HEK293 (cell line): ENCODE measurements around the gene RILPL1.
"Not testable (repeated sequence)": the region's sequence is repeated elsewhere in the genome, so short reads cannot be mapped to it uniquely, and the experiment has no call there.

Source experiments
- CTCF ChIA-PET: fragments of 350-600 bp; formaldehyde crosslinking; extraction: SDS; loops from one replicate; lab custom pipeline; 2021; ENCODE audit warnings: antibody characterized with exemption; lab: Yijun Ruan, JAX
- POLR2A ChIA-PET: fragments of 300-600 bp; formaldehyde crosslinking; extraction: SDS; loops from one replicate; lab custom pipeline; 2020; ENCODE audit warnings: antibody characterized with exemption, inconsistent platforms; lab: Yijun Ruan, JAX
- H3K27ac ChIP-seq: fragments of 200-500 bp; sonication (Bioruptor generic); 2 replicates; pipeline ENCODE4 v1.5.1; 2014; ENCODE audit warnings: low read depth, low read length, control low read depth, inconsistent platforms; ENCODE audit errors: extremely low read depth
- H3K36me3 ChIP-seq, 2 experiments: fragments of 200-500 bp in 1 of 2; sonication (Bioruptor generic) in 1 of 2; 1 replicate in 1 of 2; 2 replicates in 1 of 2; pipeline ENCODE4 v1.5.1; 2014 to 2017; ENCODE audit warnings: inconsistent platforms in 2 of 2, low read length in 2 of 2; ENCODE audit not compliant: control insufficient read depth in 2 of 2, insufficient read depth in 1 of 2
- H3K4me1 ChIP-seq: fragments of 200-500 bp; sonication (Bioruptor generic); 2 replicates; pipeline ENCODE4 v1.5.1; 2014; ENCODE audit warnings: mild to moderate bottlenecking, low read length, inconsistent platforms; ENCODE audit not compliant: control insufficient read depth, insufficient read depth
- H3K4me3 ChIP-seq: 2 replicates; pipeline ENCODE4 v1.5.1; 2011; ENCODE audit warnings: low read depth, mild to moderate bottlenecking, control low read depth, low read length, moderate library complexity
- H3K9me3 ChIP-seq: fragments of 200-500 bp; sonication (Bioruptor generic); 2 replicates; pipeline ENCODE4 v1.5.1; 2014; ENCODE audit warnings: low read depth, low read length, inconsistent platforms; ENCODE audit not compliant: control insufficient read depth, insufficient read depth
- REST ChIP-seq: fragments of 450-650 bp; formaldehyde crosslinking; IDR thresholded peaks from 2 replicates; pipeline ENCODE4 v1.5.1; 2016; ENCODE audit warnings: missing biosample characterization, missing genetic modification characterization
- ZBTB11 ChIP-seq: fragments of 450-650 bp; formaldehyde crosslinking; conservative IDR thresholded peaks from 2 replicates; pipeline ENCODE4 v1.5.1; 2016; ENCODE audit warnings: low read depth, missing biosample characterization, missing genetic modification characterization
- ZBTB8A ChIP-seq: fragments of 450-650 bp; formaldehyde crosslinking; IDR thresholded peaks from 2 replicates; pipeline ENCODE4 v1.5.1; 2016; ENCODE audit warnings: missing biosample characterization, missing genetic modification characterization
- ZNF140 ChIP-seq: fragments of 450-650 bp; formaldehyde crosslinking; IDR thresholded peaks from 2 replicates; pipeline ENCODE4 v1.5.1; 2016; ENCODE audit warnings: missing biosample characterization, missing genetic modification characterization
- ZNF394 ChIP-seq: fragments of 450-650 bp; formaldehyde crosslinking; IDR thresholded peaks from 2 replicates; pipeline ENCODE4 v1.5.1; 2016; ENCODE audit warnings: missing biosample characterization, missing genetic modification characterization, mild to moderate bottlenecking, moderate library complexity, borderline replicate concordance
- ZNF426 ChIP-seq: fragments of 450-650 bp; formaldehyde crosslinking; IDR thresholded peaks from 2 replicates; pipeline ENCODE4 v1.5.1; 2017; ENCODE audit warnings: missing biosample characterization, missing genetic modification characterization, mild to moderate bottlenecking, inconsistent platforms, moderate library complexity
- ZNF433 ChIP-seq: fragments of 450-650 bp; formaldehyde crosslinking; IDR thresholded peaks from 2 replicates; pipeline ENCODE4 v1.5.1; 2016; ENCODE audit warnings: missing biosample characterization, missing genetic modification characterization, low read depth
- ZNF518A ChIP-seq: fragments of 450-650 bp; formaldehyde crosslinking; conservative IDR thresholded peaks from 2 replicates; pipeline ENCODE4 v1.5.1; 2016; ENCODE audit warnings: low read depth, missing biosample characterization, missing genetic modification characterization
- ZNF558 ChIP-seq: fragments of 450-650 bp; formaldehyde crosslinking; IDR thresholded peaks from 2 replicates; pipeline ENCODE4 v1.5.1; 2016; ENCODE audit warnings: missing biosample characterization, missing genetic modification characterization
- ZNF560 ChIP-seq: fragments of 450-650 bp; formaldehyde crosslinking; IDR thresholded peaks from 2 replicates; pipeline ENCODE4 v1.5.1; 2017; ENCODE audit warnings: missing biosample characterization, missing genetic modification characterization, borderline replicate concordance
- ZNF623 ChIP-seq: fragments of 450-650 bp; formaldehyde crosslinking; IDR thresholded peaks from 2 replicates; pipeline ENCODE4 v1.5.1; 2016; ENCODE audit warnings: missing biosample characterization, missing genetic modification characterization
- ZNF654 ChIP-seq: fragments of 450-650 bp; formaldehyde crosslinking; IDR thresholded peaks from 2 replicates; pipeline ENCODE4 v1.5.1; 2016; ENCODE audit warnings: low read depth, missing biosample characterization, missing genetic modification characterization
- ZNF664 ChIP-seq: fragments of 450-650 bp; formaldehyde crosslinking; IDR thresholded peaks from 2 replicates; pipeline ENCODE4 v1.5.1; 2016; ENCODE audit warnings: missing biosample characterization, missing genetic modification characterization
- ZNF791 ChIP-seq: fragments of 450-650 bp; formaldehyde crosslinking; IDR thresholded peaks from 2 replicates; pipeline ENCODE4 v1.5.1; 2016; ENCODE audit warnings: missing biosample characterization, missing genetic modification characterization
- TF ChIP-seq, protein P1 (sequence below): fragments of 450-650 bp; formaldehyde crosslinking; IDR thresholded peaks from 2 replicates; pipeline ENCODE4 v1.5.1; 2016; ENCODE audit warnings: missing biosample characterization, missing genetic modification characterization

The RILPL1 gene

DNA sequence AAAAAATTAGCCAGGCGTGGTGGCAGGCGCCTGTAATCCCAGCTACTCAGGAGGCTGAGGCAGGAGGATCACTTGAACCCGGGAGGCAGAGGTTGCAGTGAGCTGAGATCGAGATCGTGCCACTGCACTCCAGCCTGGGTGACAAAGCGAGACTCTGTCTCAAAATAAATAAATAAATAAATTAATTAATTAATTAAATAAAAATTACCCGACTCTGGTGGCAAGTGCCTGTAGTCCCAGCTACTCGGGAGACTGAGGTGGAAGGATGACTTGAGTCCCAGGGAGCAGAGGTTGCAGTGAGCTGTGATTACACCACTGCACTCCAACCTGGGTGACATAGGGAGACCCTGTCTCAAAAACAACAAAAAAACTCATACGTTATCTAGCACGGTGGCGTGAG is 2.4 kb upstream of the RILPL1 start:
- CTCF ChIA-PET = interaction anchor here (0.7 kb wide), 1 partner anchor 10 kb away, joined by 3 read pairs; no protein-coding TSS in a partner anchor
- POLR2A ChIA-PET = interaction anchor here (0.6 to 0.7 kb wide), 2 partner anchors 7 to 9 kb away, joined by 3 read pairs; no protein-coding TSS in a partner anchor
- H3K4me3 ChIP-seq, H3K9me3 ChIP-seq, H3K4me1 ChIP-seq, H3K27ac ChIP-seq: not testable (repeated sequence)
- 0 out of 2 replicates have a peak, but pooled peaks have one; percentile 21 for TF ChIP-seq ZNF560 (tag by site-specific recombination)
- 0 out of 2 replicates have a peak, but pooled peaks have one; percentile 17 for TF ChIP-seq ZNF664 (tag by site-specific recombination)
- TF ChIP-seq ZNF623 = peak; percentile 54; the same call in 1 of the 2 replicates
- TF ChIP-seq ZBTB8A = peak; percentile 39; the same call in 1 of the 2 replicates
- peak; percentile 49; the same call in 1 of the 2 replicates for TF ChIP-seq ZBTB11 (tag by site-specific recombination)
- TF ChIP-seq ZNF654 (tag by site-specific recombination) = peak; percentile 22
- 0 out of 2 replicates have a peak, but pooled peaks have one; percentile 51 for TF ChIP-seq ZNF433 (tag by site-specific recombination)
- peak; percentile 21; the same call in 1 of the 2 replicates for TF ChIP-seq REST (tag by site-specific recombination)
- TF ChIP-seq, protein P1, sequence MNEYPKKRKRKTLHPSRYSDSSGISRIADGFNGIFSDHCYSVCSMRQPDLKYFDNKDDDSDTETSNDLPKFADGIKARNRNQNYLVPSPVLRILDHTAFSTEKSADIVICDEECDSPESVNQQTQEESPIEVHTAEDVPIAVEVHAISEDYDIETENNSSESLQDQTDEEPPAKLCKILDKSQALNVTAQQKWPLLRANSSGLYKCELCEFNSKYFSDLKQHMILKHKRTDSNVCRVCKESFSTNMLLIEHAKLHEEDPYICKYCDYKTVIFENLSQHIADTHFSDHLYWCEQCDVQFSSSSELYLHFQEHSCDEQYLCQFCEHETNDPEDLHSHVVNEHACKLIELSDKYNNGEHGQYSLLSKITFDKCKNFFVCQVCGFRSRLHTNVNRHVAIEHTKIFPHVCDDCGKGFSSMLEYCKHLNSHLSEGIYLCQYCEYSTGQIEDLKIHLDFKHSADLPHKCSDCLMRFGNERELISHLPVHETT (tag by site-specific recombination) = 0 out of 2 replicates have a peak, but pooled peaks have one; percentile 13
- 0 out of 2 replicates have a peak, but pooled peaks have one; percentile 37 for TF ChIP-seq ZNF791 (tag by site-specific recombination)
- peak; percentile 74 for TF ChIP-seq ZNF518A (tag by site-specific recombination)
- peak; percentile 53 for TF ChIP-seq ZNF426 (tag by site-specific recombination)
- TF ChIP-seq ZNF558 (tag by site-specific recombination) = 0 out of 2 replicates have a peak, but pooled peaks have one; percentile 41
- peak; percentile 44; the same call in 1 of the 2 replicates for TF ChIP-seq ZNF140 (tag by site-specific recombination)
- TF ChIP-seq ZNF394 (tag by site-specific recombination) = peak; percentile 90
- peaks cover 0 to 13% of the 10 kb centered on the region in 2 experiments; a peak in 1 of 3 replicates for H3K36me3 ChIP-seq
